Testis (tissue), 3 donors: ENCODE measurements around the gene UBAC1. TPM values are rescaled to one million over a fixed set of nuclear protein-coding genes. Genes with fewer than 3 reads are reported as not detected.
"Not testable (repeated sequence)": the region's sequence is repeated elsewhere in the genome, so short reads cannot be mapped to it uniquely, and the experiment has no call there.

ENCODE experiments used
- DNase-seq: peaks from one replicate; pipeline ENCODE4 v3.0.0-alpha.2; 2019
- H3K27ac ChIP-seq, 2 donors: fragments of 200-600 bp; sonication (generic); one replicate each; pipeline ENCODE4 v1.5.1; 2019
- H3K27me3 ChIP-seq: fragments of 200-600 bp; sonication (generic); one replicate; pipeline ENCODE4 v1.5.1; 2019
- H3K36me3 ChIP-seq: fragments of 200-600 bp; sonication (generic); one replicate; pipeline ENCODE4 v1.5.1; 2017; ENCODE audit warnings: low read depth; ENCODE audit errors: missing control alignments
- H3K4me1 ChIP-seq: fragments of 200-600 bp; sonication (generic); one replicate; pipeline ENCODE4 v1.5.1; 2019
- H3K4me3 ChIP-seq, 2 donors: fragments of 200-600 bp; sonication (generic); one replicate each; pipeline ENCODE4 v1.5.1; 2017 to 2019
- H3K9me3 ChIP-seq: fragments of 200-600 bp; sonication (generic); one replicate; pipeline ENCODE4 v1.5.1; 2017
- CTCF ChIP-seq, 3 experiments: fragments of 450-650 bp in 2 of 3; fragments of 200-600 bp in 1 of 3; sonication (generic) in 1 of 3; IDR thresholded peaks; one replicate each; pipeline ENCODE4 v1.5.1; 2016 to 2019; ENCODE audit warnings: antibody characterized with exemption in 3 of 3, mild to moderate bottlenecking in 2 of 3, moderate library complexity in 1 of 3
- POLR2A ChIP-seq: fragments of 450-650 bp; IDR thresholded peaks from one replicate; pipeline ENCODE4 v1.6.1; 2017; ENCODE audit warnings: antibody characterized with exemption, mild to moderate bottlenecking, moderate library complexity
- whole genome bisulfite sequencing, 2 donors: methylation state at CpG; one replicate each; pipeline ENCODE4 v1.1.5; 2018; 5-methylcytosine and 5-hydroxymethylcytosine counted together
- intact Hi-C: fragments of 100-400 bp; cut with DNase I; formaldehyde crosslinking; loops from one replicate; pipeline ENCODE4 v1.15.1; 2023; ENCODE audit warnings: low total_unique reads
- polyA plus RNA-seq: library from polyadenylated mRNA; stranded (reverse); fragments of 350-450 nt; fragmentation: Illumina TruSeq; extraction: RNeasy Lipid Tissue Mini Kit (QIAGEN cat#74804); gene quantifications from one replicate; pipeline ENCODE4 v1.2.3, GENCODE V29; 2014; ENCODE audit warnings: low read depth, low replicate concordance; ENCODE audit not compliant: insufficient read depth
- total RNA-seq, 2 donors: library from RNA; depleted of rRNA; stranded (reverse); fragments of >200 nt; gene quantifications; one replicate each; pipeline ENCODE4 v1.2.3, GENCODE V29; 2016

Gene UBAC1
- total and polyA plus RNA-seq, 3 donors from 2014 or later, result 82.2 to 99.5 (median 92.5) TPM

GRCh38 chr9:135949501-135950134 lies 11.6 kb downstream of the UBAC1 start:
- Histone ChIP-seq H3K27ac (no peak overlapping the region), H3K36me3 (no peaks in the 10 kb centered on the region), H3K4me1 (no peaks in the 10 kb centered on the region), H3K27me3 (no peaks in the 10 kb centered on the region), H3K4me3 (no peak overlapping the region), H3K9me3 (no peaks in the 10 kb centered on the region)
- DNase-seq, result no peak
- 87 to 92% methylated on average over 26 of the region's 26 CpGs for WGBS, 2 donors
- intact Hi-C loops, result no loop called here
- TF ChIP-seq POLR2A (no peak), CTCF (IDR thresholded peaks at IDR 0.05) (no peak)

- WGBS, 2 donors, result 81 to 86% methylated on average over 4 of the region's 4 CpGs
- no peaks in the 10 kb centered on the region for H3K9me3 ChIP-seq
- H3K4me1 ChIP-seq, result no peaks in the 10 kb centered on the region
- H3K27me3 ChIP-seq, result no peaks in the 10 kb centered on the region
- intact Hi-C loops, result no loop called here
- DNase-seq, result no peak
- TF ChIP-seq POLR2A (no peak), CTCF (IDR thresholded peaks at IDR 0.05) (no peak)
- H3K36me3 ChIP-seq, result no peaks in the 10 kb centered on the region
- H3K4me3 ChIP-seq, result no peak overlapping the region
- no peak overlapping the region for H3K27ac ChIP-seq
These were observed 12.2 kb downstream of the UBAC1 start for GRCh38 chr9:135948968-135949367.

GRCh38 chr9:135948446-135948845 lies 12.7 kb downstream of the UBAC1 start:
- H3K4me1 ChIP-seq, result no peaks in the 10 kb centered on the region
- no peak for DNase-seq
- H3K27ac ChIP-seq, result no peak overlapping the region
- no peaks in the 10 kb centered on the region for H3K9me3 ChIP-seq
- H3K4me3 ChIP-seq, result no peak overlapping the region
- no peak for TF ChIP-seq POLR2A
- no peak for TF ChIP-seq CTCF (IDR thresholded peaks at IDR 0.05)
- no peaks in the 10 kb centered on the region for H3K36me3 ChIP-seq
- no peaks in the 10 kb centered on the region for H3K27me3 ChIP-seq
- WGBS, 2 donors, result 90 to 91% methylated on average over 4 to 11 of the region's 11 CpGs
- intact Hi-C loops, result no loop called here

- intact Hi-C loops, result no loop called here
- Histone ChIP-seq H3K9me3 (no peaks in the 10 kb centered on the region), H3K27ac (no peak overlapping the region), H3K4me3 (no peak overlapping the region), H3K27me3 (no peaks in the 10 kb centered on the region), H3K36me3 (no peaks in the 10 kb centered on the region), H3K4me1 (no peaks in the 10 kb centered on the region)
- TF ChIP-seq POLR2A (no peak), CTCF (IDR thresholded peaks at IDR 0.05) (no peak)
- 94 to 95% methylated on average over 18 of the region's 18 CpGs for WGBS, 2 donors
- DNase-seq, result no peak
These were observed 13.6 kb downstream of the UBAC1 start for GRCh38 chr9:135947582-135947981.

GRCh38 chr9:135947105-135947504 lies 14.1 kb downstream of the UBAC1 start:
- H3K27ac ChIP-seq, H3K9me3 ChIP-seq, DNase-seq, H3K4me3 ChIP-seq, H3K36me3 ChIP-seq, H3K4me1 ChIP-seq, H3K27me3 ChIP-seq, intact Hi-C loops: not testable (repeated sequence)
- 95 to 96% methylated on average over 19 of the region's 19 CpGs for WGBS, 2 donors
